Hematopoietic multipotent progenitor cell treated with erythropoietin and hydrocortisone succinate and interleukin-3 and kit ligand, for 4 days (in vitro differentiated cells): ENCODE results near the gene GSTA1.
"Not testable (repeated sequence)": the region's sequence is repeated elsewhere in the genome, so short reads cannot be mapped to it uniquely, and the experiment has no call there.

Experiments used
- DNase-seq: peaks from one replicate; pipeline ENCODE4 v3.0.0-alpha.2; 2015

GSTA1 gene

GRCh38 chr6:52753137-52753536 is 50.5 kb downstream of the GSTA1 start:
- not testable (repeated sequence) for DNase-seq

DNA sequence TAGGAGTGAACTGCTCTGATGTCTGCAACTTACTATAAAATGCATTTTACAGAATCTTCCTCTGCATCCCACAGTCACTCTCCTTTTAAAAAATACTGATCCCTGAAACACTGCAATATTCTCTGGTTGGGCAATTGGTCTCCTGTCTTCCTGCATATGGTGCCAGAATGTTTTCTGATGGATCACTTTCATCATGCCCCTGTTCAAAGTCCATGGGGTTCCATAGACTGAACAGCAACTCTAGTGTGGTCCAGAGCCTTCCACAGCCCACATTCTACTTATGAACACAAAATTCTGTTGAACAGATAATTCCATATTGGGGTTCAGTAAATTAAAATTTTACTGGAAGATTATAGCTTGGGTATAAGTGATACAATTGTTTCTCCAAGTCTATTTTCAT is 51.3 kb downstream of the GSTA1 start:
- DNase-seq = no peak

DNA sequence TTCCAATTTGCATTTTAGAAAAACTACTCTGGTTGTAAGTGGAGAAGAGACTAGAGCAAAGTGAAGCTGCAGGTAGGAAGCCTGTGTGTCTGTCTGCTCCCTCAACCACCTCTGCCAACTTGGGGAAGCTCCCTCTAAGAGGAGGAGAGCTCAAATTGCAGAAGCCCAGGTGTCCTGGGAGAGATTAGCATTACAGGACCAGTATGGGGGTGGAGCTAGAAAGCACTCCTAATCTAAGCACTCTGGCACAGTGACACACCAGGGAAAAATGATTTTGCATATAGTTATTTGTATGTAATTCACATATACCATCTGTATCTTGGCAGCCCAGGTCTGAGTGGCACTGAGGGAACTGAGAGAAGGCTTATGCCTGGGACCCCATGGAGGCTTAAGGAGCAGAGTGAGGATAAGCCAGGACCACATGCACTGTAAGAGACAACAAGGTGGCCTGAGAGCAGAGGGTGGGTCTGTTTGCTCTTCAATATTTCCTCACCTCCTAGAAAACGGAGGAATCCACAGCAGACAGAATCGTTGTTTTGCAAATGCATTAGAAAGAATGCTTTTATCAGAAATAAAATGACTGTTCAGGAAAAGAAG is 54.0 kb downstream of the GSTA1 start:
- DNase-seq = no peak

- not testable (repeated sequence) for DNase-seq
These were observed 56.3 kb downstream of the GSTA1 start for GRCh38 chr6:52747301-52747700.

DNA sequence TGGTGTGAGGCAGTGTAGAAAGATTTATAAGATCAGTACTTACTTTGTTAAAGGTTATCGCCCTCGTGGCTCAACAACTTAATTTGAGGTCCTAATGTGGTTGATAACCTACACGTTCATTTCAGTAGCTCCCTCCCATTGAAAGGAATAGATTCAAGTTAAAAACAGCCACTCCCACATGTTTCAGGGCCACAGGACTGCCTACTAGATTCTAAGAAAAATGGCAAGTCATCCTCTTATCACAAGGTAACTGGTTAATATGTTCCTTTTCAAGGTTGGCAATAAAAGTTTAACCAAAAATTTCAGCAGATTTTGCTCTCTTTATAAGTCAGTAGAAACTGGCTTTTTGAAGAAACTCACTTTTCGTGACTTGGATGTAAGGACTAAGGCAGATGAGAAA is 57.4 kb downstream of the GSTA1 start:
- DNase-seq = peak; percentile 41

GRCh38 chr6:52745764-52746201 is 57.8 kb downstream of the GSTA1 start:
- no peak for DNase-seq

- no peak for DNase-seq
These were observed 61.7 kb downstream of the GSTA1 start for GRCh38 chr6:52741872-52742271.
